Measurements from ENCODE around the gene CREBBP. TPM values are rescaled to one million over a fixed set of nuclear protein-coding genes. Genes with fewer than 3 reads are reported as not detected.

Gene CREBBP
- polyA plus RNA-seq, 1 experiment, result 9.8 TPM

DNA sequence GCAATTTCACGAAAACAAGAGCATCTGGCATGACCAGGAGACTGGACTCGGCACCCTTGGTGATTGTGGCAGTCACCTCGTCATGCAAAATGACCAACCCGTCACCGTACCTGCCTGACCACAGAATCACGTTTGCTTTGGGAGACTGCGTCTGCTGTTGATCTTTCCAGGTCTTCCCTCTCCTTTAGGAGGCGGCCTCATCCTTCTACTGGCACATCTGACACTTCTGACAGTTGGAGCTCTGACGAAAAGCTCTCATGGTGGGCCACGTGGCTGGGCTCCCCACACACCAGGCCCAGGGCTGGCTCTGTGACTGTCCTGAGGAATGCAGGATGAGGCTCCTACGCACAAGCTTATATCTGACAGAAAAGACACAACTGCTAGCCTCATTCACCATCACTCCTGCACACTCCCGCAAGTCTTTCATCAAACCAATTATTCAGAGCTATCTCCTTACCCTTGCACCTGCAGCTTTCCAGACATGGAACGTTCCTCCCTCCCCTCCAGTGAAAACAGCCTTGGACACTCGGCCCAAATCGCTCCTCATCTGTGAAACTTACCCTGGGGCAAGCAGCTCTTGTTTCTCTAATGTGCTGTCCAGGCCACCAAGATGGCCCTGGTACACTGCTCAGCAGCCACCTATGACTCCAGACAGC, 166.8 kb downstream of the CREBBP start:
- ChIA-PET CTCF (interaction anchor here (2.9 kb wide), 1 partner anchor 23 kb away, joined by 11 read pairs; no protein-coding TSS in a partner anchor), POLR2A (no interaction called here)
- Histone ChIP-seq H3K9me3 (ENCODE audit: control insufficient read depth, insufficient read depth, low read length) (peaks cover 3% of the 10 kb centered on the region; the same call in 1 of the 2 replicates), H3K27me3 (ENCODE audit: control insufficient read depth, insufficient read depth, low read length) (no peaks in the 10 kb centered on the region), H3K4me3 (ENCODE audit: low read depth, low read length) (no peak overlapping the region), H3K27ac (ENCODE audit: low read depth, low read length) (no peak overlapping the region)
- TF ChIP-seq, protein P1, sequence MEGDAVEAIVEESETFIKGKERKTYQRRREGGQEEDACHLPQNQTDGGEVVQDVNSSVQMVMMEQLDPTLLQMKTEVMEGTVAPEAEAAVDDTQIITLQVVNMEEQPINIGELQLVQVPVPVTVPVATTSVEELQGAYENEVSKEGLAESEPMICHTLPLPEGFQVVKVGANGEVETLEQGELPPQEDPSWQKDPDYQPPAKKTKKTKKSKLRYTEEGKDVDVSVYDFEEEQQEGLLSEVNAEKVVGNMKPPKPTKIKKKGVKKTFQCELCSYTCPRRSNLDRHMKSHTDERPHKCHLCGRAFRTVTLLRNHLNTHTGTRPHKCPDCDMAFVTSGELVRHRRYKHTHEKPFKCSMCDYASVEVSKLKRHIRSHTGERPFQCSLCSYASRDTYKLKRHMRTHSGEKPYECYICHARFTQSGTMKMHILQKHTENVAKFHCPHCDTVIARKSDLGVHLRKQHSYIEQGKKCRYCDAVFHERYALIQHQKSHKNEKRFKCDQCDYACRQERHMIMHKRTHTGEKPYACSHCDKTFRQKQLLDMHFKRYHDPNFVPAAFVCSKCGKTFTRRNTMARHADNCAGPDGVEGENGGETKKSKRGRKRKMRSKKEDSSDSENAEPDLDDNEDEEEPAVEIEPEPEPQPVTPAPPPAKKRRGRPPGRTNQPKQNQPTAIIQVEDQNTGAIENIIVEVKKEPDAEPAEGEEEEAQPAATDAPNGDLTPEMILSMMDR (IDR thresholded peaks at IDR 0.05; ENCODE audit: low read depth, low read length), result no peak
- DNase-seq (ENCODE audit: low read depth, low spot score), result no peak

DNA sequence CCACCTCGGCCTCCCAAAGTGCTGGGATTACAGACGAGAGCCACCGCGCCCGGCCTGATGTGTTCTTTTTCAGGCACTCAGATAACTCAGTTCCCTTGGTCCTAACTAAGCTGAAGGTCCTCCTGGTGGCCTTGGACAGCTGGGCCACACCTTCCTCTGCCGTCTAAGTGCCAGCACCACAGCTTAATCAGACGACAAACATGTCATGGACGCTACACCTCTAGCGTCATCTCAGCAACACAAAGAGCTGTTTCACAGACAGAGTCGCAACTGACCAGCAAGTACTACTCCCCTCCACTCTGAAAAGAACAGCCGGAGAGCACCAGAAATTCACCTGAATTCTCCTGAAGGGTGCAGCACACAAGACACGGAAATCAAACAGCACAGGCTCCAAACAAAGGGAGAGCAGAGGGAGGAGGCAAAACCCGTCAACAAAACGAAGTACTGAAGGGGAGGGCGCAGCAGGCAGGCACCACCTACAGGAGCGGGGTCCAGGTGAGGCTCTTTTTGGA, 167.6 kb downstream of the CREBBP start:
- Histone ChIP-seq H3K27ac (ENCODE audit: low read depth, low read length) (no peak overlapping the region), H3K27me3 (ENCODE audit: control insufficient read depth, insufficient read depth, low read length) (no peaks in the 10 kb centered on the region), H3K4me3 (ENCODE audit: low read depth, low read length) (no peak overlapping the region), H3K9me3 (ENCODE audit: control insufficient read depth, insufficient read depth, low read length) (peaks cover 3% of the 10 kb centered on the region; the same call in 1 of the 2 replicates)
- TF ChIP-seq, protein P1 (IDR thresholded peaks at IDR 0.05; ENCODE audit: low read depth, low read length), result no peak
- CTCF ChIA-PET, result interaction anchor here (2.9 kb wide), 1 partner anchor 22 kb away, joined by 11 read pairs; no protein-coding TSS in a partner anchor
- POLR2A ChIA-PET, result no interaction called here
- no peak for DNase-seq (ENCODE audit: low read depth, low spot score)

DNA sequence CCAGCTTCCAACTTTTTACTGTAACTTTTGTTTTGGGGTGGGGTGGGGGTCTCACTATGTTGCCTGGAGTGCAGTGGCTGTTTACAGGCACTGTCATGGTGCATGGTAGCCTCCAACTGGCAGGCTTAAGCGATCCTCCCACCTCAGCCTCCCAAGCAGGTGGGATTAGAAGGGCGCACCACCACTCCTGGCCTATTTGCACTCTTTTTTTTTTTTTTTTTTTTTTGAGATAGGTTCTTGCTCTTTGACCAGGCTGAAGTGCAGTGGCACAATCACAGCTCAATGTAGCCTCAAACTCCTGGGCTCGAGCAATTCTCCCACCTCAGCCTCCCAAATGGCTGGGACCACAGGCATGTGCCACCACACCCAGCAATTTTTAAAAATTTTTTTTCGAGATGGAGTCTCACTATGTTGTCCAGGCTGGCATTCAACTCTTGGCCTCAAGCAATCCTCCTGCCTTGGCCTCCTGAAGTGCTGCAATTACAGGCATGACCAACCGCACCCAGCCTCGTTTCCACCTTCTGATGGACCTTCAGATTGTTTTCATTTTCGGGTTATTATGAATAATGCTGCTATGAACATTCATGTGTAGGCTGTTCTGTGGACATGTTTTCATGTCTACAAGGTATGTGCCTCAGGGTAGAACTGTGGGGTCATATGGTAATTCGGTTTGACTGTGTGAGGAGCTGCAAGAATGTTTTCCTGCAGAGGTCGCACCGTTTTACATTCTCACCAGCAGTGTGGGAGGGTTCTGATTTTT, 174.1 kb downstream of the CREBBP start:
- no peak for DNase-seq (ENCODE audit: low read depth, low spot score)
- TF ChIP-seq, protein P1 (IDR thresholded peaks at IDR 0.05; ENCODE audit: low read depth, low read length), result no peak
- H3K4me3 ChIP-seq (ENCODE audit: low read depth, low read length), result no peak overlapping the region
- no peak overlapping the region for H3K27ac ChIP-seq (ENCODE audit: low read depth, low read length)
- H3K27me3 ChIP-seq (ENCODE audit: control insufficient read depth, insufficient read depth, low read length), result no peaks in the 10 kb centered on the region
- ChIA-PET POLR2A (interaction anchor here (0.6 kb wide), 1 partner anchor 34 kb away, joined by 3 read pairs; no protein-coding TSS in a partner anchor), CTCF (no interaction called here)
- H3K9me3 ChIP-seq (ENCODE audit: control insufficient read depth, insufficient read depth, low read length), result no peaks in the 10 kb centered on the region

DNA sequence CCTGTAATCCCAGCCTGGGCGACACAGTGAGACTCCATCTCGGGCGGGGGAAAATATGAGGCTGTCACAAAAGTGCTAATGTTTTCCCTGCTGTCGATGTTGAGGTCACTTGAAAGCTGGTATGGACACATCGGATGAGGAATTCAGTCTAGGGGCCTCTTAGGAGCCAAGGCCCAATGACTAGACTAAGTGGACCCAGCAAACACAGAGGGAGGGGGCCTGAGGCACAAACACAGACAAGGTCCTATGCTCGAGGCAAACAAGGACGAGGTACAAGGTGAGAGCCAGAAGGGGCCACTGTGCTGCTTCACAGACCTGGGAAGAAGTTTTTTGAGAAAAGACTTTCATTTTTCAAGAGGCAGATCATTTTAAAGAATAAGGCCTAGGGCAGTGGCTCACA, 178.4 kb downstream of the CREBBP start:
- no peaks in the 10 kb centered on the region for H3K27me3 ChIP-seq (ENCODE audit: control insufficient read depth, insufficient read depth, low read length)
- H3K9me3 ChIP-seq (ENCODE audit: control insufficient read depth, insufficient read depth, low read length), result no peaks in the 10 kb centered on the region
- H3K27ac ChIP-seq (ENCODE audit: low read depth, low read length), result no peak overlapping the region
- DNase-seq (ENCODE audit: low read depth, low spot score), result no peak
- TF ChIP-seq, protein P1 (IDR thresholded peaks at IDR 0.05; ENCODE audit: low read depth, low read length), result no peak
- H3K4me3 ChIP-seq (ENCODE audit: low read depth, low read length), result no peak overlapping the region
- ChIA-PET POLR2A (no interaction called here), CTCF (interaction anchor here (1.0 to 1.4 kb wide), 2 partner anchors 12 to 48 kb away, joined by 3 to 7 read pairs; no protein-coding TSS in a partner anchor)

DNA sequence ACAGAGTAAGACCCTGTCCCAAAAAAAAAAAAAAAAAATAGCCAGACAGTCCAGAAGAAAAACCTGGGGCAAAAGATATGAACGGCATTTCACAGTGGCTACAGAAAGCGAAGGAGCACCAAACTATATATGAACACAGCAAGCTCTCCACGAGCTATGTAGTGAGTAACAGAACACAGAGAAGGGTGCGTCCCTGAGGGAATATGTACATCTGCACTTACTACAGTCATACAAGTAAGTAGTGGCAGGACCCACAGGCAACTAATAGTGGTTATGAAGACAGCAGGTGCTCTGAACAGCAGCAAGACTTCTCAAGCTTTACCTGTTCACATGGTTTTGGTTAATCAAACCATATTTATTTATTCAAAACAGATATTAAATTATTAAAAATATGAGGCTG, 179.0 kb downstream of the CREBBP start:
- DNase-seq (ENCODE audit: low read depth, low spot score), result no peak
- Histone ChIP-seq H3K4me3 (ENCODE audit: low read depth, low read length) (no peak overlapping the region), H3K27me3 (ENCODE audit: control insufficient read depth, insufficient read depth, low read length) (no peaks in the 10 kb centered on the region), H3K9me3 (ENCODE audit: control insufficient read depth, insufficient read depth, low read length) (no peaks in the 10 kb centered on the region), H3K27ac (ENCODE audit: low read depth, low read length) (no peak overlapping the region)
- POLR2A ChIA-PET, result no interaction called here
- CTCF ChIA-PET, result interaction anchor here (0.6 to 1.4 kb wide), 5 partner anchors 8 to 259 kb away, joined by 3 to 7 read pairs (median 3); no protein-coding TSS in a partner anchor
- TF ChIP-seq, protein P1 (IDR thresholded peaks at IDR 0.05; ENCODE audit: low read depth, low read length), result no peak
